Activated CD4-positive, alpha-beta T cell treated with anti-CD3 and anti-CD28 coated beads, Interleukin-2, amount 50 U/mL, for 48 hours (primary cell): Measurements from ENCODE around the gene CDA.

Experiments used
- DNase-seq, 2 experiments: peaks; one replicate each; pipeline ENCODE4 v3.0.0-alpha.2; 2020

The CDA gene

GRCh38 chr1:20588634-20589225, at the start of gene CDA:
TSS of gene CDA (plus strand) at chr1:20589097. CDS start at chr1:20589130, 33 bp downstream.
- no peak for DNase-seq

- no peak for DNase-seq
Measured at GRCh38 chr1:20540281-20540680, 48.6 kb upstream of the CDA start.

GRCh38 chr1:20546637-20547036, 42.3 kb upstream of the CDA start:
- DNase-seq, result no peak

DNA sequence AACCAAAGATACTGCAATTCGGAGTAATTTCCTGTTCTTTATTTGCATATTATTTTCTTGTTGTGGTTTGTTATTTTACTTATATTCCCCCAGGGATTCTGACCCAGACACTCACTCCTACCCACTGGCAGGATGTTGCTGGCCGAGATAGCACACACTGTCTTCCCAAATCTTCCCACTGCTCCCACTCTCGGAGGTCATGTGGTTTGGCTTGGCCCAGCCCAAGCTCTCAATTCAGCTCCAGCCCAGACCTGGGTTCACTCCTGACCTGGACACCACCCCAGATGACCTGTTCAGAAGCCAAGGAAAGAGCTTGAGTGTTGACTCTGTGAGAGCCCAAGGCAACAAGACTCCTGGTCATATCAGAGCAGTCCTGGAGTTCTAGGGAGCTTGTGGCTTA, 37.7 kb upstream of the CDA start:
- DNase-seq, result no peak

DNA sequence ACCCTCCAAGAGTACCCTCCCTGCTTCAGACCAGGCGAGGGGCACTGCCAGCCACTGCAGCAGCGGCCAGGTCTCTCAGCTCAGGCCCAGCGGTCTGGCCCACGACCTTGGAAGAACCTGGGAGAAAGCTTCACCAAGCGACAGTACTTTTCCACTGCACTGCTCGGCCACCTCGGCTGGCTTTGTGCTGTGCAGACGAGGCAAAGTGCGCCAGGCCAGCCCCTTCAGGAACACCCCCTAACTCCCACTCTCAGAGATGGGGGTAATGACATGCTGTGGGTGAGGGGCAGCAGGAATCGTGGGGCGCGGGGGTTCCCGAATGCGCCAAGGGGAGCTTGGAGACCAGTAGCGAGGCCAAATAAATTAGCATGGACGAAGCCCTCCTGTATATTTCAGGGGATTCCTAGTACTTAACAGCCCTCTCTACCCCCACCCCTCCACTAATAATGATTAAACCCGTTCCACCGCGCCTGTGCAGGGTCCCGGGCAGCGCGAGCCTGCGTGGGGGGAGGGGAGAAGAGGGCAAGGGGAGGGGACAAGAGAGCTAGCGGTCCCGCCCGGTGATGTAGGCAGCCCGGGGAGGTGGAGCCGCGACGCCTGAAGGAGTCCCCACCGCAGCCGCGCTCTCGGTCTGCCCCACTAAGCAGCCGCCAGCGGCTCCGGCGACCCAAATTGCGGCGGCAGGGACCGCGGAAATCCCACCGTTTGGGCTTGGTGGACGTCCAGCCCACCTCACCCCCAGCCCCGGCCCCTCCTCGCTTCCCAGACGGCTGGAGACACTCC, 36.8 kb upstream of the CDA start, which contains the start of gene FAM43B:
FAM43B (plus strand) TSS at position 629 of the 783 bp plus-strand sequence. CDS start 401 bp downstream, outside the sequence.
- peak in 1 of 2 experiments; percentile 21 for DNase-seq

DNA sequence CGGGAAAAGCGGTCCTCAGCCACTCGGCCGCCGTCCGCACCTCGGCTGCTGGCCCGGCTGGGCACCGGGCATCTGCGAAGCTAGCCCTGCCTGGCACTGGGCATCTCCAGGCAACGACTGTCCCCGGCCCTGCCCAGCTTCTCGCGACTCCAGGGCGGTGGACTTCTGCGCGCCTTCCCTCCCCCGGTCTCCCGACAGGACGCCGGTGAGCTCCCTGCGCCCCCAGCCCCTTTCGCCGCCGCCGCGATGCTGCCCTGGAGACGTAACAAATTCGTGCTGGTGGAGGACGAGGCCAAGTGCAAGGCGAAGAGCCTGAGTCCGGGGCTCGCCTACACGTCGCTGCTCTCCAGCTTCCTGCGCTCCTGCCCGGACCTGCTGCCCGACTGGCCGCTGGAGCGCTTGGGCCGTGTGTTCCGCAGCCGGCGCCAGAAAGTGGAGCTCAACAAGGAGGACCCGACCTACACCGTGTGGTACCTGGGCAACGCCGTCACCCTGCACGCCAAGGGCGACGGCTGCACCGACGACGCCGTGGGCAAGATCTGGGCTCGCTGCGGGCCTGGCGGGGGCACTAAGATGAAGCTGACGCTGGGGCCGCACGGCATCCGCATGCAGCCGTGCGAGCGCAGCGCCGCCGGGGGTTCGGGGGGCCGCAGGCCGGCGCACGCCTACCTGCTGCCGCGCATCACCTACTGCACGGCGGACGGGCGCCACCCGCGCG, 36.0 kb upstream of the CDA start:
- DNase-seq, result no peak

GRCh38 chr1:20555025-20555757, 33.7 kb upstream of the CDA start:
- DNase-seq, result no peak

DNA sequence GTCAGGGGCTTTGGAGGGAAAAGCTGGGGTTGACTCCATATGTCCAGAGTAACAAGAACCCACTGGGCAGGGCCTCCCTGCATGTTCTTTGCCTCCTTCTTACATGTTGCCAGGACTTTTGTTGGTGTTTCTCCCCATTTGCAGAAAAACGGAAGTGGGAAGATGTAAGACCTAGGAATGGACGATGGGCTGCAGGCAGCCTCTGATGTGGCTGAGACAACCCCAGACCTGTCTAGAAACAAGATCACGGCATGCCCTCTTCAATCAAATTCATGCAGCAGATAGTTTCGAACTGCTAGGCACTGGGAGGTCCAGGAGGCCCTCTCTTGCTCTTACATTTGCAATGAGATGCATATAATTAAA, 33.2 kb upstream of the CDA start:
- DNase-seq, result no peak

DNA sequence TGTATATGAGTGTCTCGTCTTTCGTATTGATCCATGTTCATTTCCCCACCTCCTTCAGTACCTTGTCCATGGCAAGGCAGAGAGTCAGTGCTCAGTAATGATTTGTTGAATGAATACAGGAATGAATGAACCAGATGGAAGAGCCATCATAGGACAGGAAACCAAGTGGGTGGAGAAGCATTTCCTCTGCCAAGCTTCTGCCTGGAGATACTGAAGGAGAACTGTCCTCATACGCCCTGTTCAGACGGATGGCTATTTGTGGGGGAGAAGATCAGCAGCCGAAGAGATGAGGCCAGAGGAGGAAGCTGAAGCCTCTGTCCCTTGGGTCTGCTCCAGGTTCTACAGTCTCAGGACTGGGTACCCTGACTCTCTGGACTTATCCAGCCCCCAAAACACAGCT, 30.7 kb upstream of the CDA start:
- DNase-seq, result no peak

DNA sequence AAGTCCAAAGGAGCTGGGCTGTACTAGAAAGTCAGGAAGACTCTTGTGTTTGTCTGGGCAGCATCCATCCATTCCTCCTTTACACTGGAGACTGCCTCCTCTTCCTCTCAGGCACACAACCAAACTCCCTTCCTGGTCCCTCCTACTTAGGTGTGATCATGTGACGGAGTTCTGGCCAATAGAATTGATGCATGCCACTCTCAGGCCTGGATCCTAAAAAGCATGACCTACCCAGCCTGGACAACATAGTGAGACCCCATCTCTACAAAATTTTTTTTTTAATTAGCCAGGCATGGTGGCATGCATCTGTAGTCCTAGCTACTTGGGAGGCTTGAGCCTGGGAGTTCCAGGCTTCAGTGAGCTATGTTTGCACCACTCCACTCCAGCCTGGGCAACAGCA, 27.9 kb upstream of the CDA start:
- DNase-seq, result no peak

DNA sequence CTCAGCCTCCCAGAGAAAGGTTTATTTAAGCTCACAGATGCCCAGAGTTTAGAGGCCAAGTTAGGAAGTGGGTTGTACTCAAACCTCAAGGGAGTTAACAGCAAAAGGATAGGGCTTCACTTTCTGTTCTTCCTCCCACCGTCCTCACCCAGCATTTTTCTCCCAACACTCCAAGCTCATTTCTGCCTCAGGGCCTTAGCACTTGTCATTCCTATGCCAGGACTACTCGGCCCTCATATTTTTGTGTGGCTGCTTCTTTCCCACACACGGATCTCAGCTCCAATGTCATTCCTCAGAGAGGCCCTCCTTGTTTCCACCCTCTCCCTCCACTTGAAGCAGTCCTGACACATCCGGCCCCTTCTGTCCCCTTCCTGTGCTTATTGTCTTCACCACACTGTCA, 23.7 kb upstream of the CDA start:
- no peak for DNase-seq

DNA sequence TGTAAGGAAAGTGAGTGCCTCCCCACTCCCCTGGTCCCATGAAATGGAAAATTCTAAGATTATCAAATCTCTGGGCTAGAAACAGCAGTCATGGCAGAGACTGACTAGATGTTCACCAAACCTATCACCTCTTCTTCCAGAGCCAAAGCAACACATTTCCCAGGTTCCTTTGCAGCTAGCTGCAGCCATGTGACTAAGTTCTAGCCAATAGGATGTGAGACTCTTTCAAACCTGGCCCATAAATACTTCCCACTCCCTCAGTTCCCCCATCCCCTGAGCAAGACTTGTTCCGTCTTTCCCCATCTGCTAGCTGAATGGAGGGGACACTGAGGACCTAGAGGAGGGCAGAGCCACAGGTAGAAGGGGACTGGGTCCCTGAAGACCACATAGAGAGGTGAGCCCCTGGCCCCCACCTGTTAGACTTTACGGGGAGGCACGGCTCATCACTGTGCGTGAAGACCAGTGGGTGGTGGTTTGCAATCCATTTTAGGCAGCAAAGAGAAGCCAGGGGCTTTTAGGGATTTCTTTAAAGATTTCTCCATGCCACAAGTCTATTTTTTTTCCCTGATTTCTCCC, 19.3 kb upstream of the CDA start:
- no peak for DNase-seq

- DNase-seq, result no peak
Measured at GRCh38 chr1:20571427-20571826, 17.5 kb upstream of the CDA start.

DNA sequence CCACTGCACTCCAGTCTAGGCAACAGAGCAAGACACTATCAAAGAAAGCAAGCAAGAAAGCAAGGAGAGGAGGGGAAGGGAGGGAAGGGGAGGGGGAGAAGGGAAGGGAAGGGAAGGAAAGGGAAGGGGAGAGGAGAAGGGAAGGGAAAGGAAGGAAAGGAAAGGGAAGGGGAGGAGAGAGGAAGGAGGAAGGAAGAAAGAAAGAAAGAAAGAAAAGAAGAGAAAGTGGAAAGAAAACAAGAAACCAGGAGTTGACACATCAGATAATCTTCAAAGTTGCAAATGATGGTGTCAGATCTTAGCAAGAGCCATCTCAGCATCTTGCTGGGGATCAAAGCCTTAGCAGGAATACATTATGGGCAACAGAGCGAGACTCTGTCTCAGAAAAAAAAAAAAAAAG, 14.9 kb upstream of the CDA start:
- DNase-seq, result no peak

DNA sequence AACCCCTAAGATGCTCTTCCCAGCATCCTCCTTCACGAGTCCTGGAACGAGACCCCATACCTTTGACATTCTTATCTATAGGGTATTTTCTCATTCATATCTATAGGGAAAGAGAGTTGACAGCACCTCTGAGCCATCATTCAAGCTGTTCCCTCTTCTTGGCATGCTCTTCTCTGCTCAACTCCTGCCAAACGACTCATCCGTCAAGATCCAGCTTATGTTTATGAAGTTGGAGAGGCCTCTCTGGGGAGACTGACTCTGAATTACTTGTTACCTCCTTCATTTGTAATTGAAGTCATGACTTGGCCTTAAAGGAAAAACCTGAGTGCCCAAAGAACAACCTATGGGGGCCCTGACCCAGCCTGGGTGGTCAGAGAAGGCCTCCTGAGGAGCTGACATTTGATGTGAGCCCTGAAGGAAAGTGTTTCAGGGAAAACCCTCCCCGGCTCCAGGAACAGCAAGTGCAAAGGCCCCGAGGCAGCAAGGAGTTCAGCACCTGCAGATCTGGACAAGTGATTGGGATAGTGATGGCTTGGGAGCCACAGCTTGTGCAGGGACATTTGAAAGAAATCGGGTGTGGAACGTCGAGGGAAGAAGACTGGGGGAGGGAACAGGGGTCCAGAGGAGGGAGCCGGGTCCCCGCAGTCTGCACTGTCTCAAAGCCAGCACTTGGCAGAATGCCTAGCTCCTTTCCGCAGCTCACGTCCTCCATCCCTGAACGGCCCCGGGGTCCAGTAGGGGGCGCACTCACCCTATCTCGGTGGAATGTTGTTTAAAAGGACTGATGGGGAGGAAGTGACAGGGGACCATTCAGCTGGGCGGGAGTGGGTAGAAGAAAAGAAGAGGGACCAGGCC, 14.0 kb upstream of the CDA start:
- peak; percentile 78 to 82 for DNase-seq

- no peak for DNase-seq
Measured at GRCh38 chr1:20575541-20576336, 13.2 kb upstream of the CDA start.

- DNase-seq, result no peak
Measured at GRCh38 chr1:20578062-20578461, 10.8 kb upstream of the CDA start.

GRCh38 chr1:20578721-20579395, 10.0 kb upstream of the CDA start:
- DNase-seq, result no peak

DNA sequence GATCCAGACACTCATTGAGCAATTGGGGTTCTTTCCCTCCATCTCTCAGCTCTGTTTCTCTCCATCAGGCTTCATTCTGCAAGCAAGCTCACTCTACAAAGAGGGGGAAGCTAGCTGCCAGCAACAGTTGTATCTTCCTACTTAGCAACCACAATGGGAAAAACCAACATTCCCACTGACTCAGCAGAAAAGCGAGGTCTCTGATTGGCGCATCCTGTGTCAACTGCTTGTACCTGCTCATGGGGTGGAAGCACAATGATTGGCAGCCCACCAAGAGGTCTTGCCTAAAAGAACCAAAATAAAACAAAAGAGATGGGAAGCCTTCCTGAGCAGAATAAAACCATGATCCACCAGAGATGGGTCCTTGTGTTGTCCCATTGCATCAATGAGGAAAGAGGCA, 4.0 kb upstream of the CDA start:
- no peak for DNase-seq

DNA sequence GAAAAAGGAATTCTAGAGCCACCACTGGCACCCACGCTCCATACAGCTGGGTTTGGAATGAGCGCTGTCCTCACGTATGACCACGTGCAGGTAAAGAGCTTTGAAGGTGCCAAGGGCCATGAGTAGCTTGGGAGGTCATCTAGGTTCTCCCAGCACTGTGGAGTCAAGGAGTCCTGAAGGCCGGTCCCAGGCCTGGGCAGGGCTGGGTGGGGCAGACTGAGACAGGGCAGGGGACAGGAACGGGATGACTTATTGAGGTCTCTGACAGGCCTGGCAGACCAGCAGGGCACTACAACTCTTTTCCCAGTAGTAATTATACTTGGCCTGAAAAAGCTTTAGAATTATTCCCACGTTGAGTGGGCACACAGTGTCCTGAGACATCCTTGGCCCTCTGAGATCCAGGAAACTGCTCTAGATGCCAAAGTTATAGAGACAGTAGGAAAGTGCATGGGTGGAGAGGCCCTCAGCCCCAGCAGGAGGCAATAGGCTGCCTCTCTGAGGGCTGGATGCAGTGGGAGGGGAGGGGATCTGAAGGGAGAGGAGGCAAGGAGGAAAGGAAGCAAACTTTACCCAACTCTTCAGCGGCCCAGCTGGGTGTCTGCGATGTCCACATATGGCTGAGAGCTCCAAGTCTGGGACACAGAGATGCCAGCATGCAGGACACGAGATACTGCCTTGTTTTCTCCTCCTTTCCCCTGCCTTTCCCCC, 1.8 kb upstream of the CDA start:
- DNase-seq, result no peak
